DND-41 (cell line): Measurements from ENCODE around the gene ARMC10.

Experiments used
- ATAC-seq: fragments of 200-7000 bp; cut with Tn5 transposase; 3 replicates; pipeline ENCODE4 v1.9.1; 2021; ENCODE audit warnings: low read depth; ENCODE audit not compliant: insufficient read depth
- DNase-seq: peaks from one replicate; pipeline ENCODE4 v3.0.0-alpha.2; 2020
- H2AFZ ChIP-seq: 2 replicates; pipeline ENCODE4 v1.6.0; 2012; ENCODE audit warnings: low read depth, low read length
- H3K27ac ChIP-seq: 2 replicates; pipeline ENCODE4 v1.5.1; 2012; ENCODE audit warnings: low read length, inconsistent platforms
- H3K27me3 ChIP-seq: fragments of 200-600 bp; sonication (generic); 2 replicates; pipeline ENCODE4 v1.6.0; 2012; ENCODE audit warnings: low read length, mild to moderate bottlenecking, inconsistent platforms; ENCODE audit not compliant: insufficient read depth, poor library complexity
- H3K36me3 ChIP-seq: 2 replicates; pipeline ENCODE4 v1.5.1; 2012; ENCODE audit warnings: low read length, inconsistent platforms; ENCODE audit not compliant: insufficient read depth
- H3K4me1 ChIP-seq: 2 replicates; pipeline ENCODE4 v1.5.1; 2012; ENCODE audit warnings: mild to moderate bottlenecking, low read length; ENCODE audit not compliant: insufficient read depth
- H3K4me2 ChIP-seq: 2 replicates; pipeline ENCODE4 v1.6.0; 2012; ENCODE audit warnings: mild to moderate bottlenecking, moderate library complexity, low read length, inconsistent platforms; ENCODE audit not compliant: insufficient read depth
- H3K4me3 ChIP-seq, 2 experiments: fragments of 200-600 bp in 1 of 2; shearing (Covaris generic) in 1 of 2; 2 replicates each; pipeline ENCODE4 v1.5.1; 2012 to 2016; ENCODE audit warnings: inconsistent platforms in 2 of 2, low read length in 2 of 2, mild to moderate bottlenecking in 2 of 2, low read depth in 1 of 2, moderate library complexity in 1 of 2
- H3K79me2 ChIP-seq: 2 replicates; pipeline ENCODE4 v1.6.0; 2012; ENCODE audit warnings: low read length, inconsistent platforms; ENCODE audit not compliant: insufficient read depth
- H3K9ac ChIP-seq: 2 replicates; pipeline ENCODE4 v1.6.0; 2012; ENCODE audit warnings: low read depth, mild to moderate bottlenecking, inconsistent platforms, low read length, moderate library complexity
- H3K9me3 ChIP-seq: 2 replicates; pipeline ENCODE4 v1.5.1; 2012; ENCODE audit warnings: low read length, moderate library complexity, mild to moderate bottlenecking, inconsistent platforms; ENCODE audit not compliant: insufficient read depth, severe bottlenecking
- H4K20me1 ChIP-seq: 2 replicates; pipeline ENCODE4 v1.6.0; 2012; ENCODE audit warnings: low read length; ENCODE audit not compliant: insufficient read depth
- EZH2 ChIP-seq: IDR thresholded peaks from 3 replicates; pipeline ENCODE4 v1.6.1; 2012; ENCODE audit warnings: borderline replicate concordance, low read depth, mild to moderate bottlenecking, moderate library complexity, low read length, inconsistent platforms; ENCODE audit not compliant: severe bottlenecking
- TF ChIP-seq, protein P1 (sequence below): IDR thresholded peaks from 2 replicates; pipeline ENCODE4 v1.5.1; 2012; ENCODE audit warnings: borderline replicate concordance, low read length, moderate library complexity, mild to moderate bottlenecking; ENCODE audit not compliant: poor library complexity, severe bottlenecking; ENCODE audit errors: extremely low read depth

Gene ARMC10

DNA sequence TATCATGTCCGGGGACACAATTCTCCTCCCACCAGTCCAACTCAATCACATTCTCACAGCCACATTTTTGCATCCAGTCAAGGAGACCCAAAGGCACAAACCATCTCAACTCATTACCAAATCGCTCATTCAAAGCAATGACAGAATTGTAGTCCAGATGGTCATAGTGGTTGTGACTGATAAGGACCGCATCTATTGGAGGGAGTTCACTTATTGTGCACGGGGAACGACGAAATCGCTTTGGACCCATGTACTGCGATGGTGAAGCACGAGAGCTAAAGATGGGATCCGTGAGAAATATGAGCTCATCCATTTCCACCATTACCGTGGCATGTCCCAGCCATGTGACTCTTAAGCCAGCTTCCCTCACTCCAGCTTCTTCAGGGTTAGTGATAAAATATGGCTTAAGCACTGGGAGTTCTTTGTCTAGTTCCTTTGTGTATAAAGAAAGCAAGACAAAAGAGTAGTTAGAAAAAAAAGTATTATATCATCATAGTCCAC, 44.9 kb downstream of the ARMC10 start:
- Histone ChIP-seq H3K27me3 (no peaks in the 10 kb centered on the region), H3K4me3 (no peak overlapping the region), H3K4me1 (no peaks in the 10 kb centered on the region), H4K20me1 (no peaks in the 10 kb centered on the region), H3K9ac (no peak overlapping the region), H3K27ac (no peak overlapping the region), H3K36me3 (peaks cover 53% of the 10 kb centered on the region), H3K9me3 (no peaks in the 10 kb centered on the region), H3K4me2 (no peak overlapping the region), H3K79me2 (no peaks in the 10 kb centered on the region), H2AFZ (no peak overlapping the region)
- no peak for ATAC-seq
- DNase-seq = no peak
- TF ChIP-seq, protein P1, sequence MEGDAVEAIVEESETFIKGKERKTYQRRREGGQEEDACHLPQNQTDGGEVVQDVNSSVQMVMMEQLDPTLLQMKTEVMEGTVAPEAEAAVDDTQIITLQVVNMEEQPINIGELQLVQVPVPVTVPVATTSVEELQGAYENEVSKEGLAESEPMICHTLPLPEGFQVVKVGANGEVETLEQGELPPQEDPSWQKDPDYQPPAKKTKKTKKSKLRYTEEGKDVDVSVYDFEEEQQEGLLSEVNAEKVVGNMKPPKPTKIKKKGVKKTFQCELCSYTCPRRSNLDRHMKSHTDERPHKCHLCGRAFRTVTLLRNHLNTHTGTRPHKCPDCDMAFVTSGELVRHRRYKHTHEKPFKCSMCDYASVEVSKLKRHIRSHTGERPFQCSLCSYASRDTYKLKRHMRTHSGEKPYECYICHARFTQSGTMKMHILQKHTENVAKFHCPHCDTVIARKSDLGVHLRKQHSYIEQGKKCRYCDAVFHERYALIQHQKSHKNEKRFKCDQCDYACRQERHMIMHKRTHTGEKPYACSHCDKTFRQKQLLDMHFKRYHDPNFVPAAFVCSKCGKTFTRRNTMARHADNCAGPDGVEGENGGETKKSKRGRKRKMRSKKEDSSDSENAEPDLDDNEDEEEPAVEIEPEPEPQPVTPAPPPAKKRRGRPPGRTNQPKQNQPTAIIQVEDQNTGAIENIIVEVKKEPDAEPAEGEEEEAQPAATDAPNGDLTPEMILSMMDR = no peak

GRCh38 chr7:103120362-103120761, 45.4 kb downstream of the ARMC10 start:
- DNase-seq = no peak
- no peaks in the 10 kb centered on the region for H3K79me2 ChIP-seq
- H3K4me1 ChIP-seq = no peaks in the 10 kb centered on the region
- TF ChIP-seq, protein P1 = no peak
- TF ChIP-seq EZH2 = no peak
- no peak overlapping the region for H2AFZ ChIP-seq
- H4K20me1 ChIP-seq = no peaks in the 10 kb centered on the region
- no peak overlapping the region for H3K4me3 ChIP-seq
- H3K9me3 ChIP-seq = no peaks in the 10 kb centered on the region
- H3K27ac ChIP-seq = no peak overlapping the region
- H3K36me3 ChIP-seq = peaks cover 51% of the 10 kb centered on the region
- no peaks in the 10 kb centered on the region for H3K27me3 ChIP-seq
- no peak for ATAC-seq
- no peak overlapping the region for H3K9ac ChIP-seq
- no peak overlapping the region for H3K4me2 ChIP-seq

DNA sequence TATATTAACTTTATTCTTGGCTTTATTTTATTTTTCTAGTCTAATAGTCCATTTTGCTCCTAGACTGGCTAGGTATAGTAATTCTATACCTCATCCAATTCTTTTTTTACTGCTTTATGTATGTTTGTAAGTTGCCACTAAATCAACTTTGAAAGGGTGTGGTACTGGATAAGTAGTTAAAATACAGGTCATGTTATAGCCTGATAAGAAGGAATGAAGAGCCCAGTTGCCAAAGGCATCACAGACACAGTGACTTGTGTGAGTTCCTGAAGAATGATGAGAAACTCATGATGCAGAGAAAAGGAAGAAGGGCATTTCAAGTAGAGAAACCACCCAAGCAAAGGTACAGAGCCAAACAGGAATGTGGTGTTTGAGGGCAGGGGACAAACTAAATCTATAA, 46.7 kb downstream of the ARMC10 start:
- no peak for DNase-seq
- H3K9ac ChIP-seq = no peak overlapping the region
- H3K9me3 ChIP-seq = no peaks in the 10 kb centered on the region
- ATAC-seq = no peak
- no peaks in the 10 kb centered on the region for H4K20me1 ChIP-seq
- no peaks in the 10 kb centered on the region for H3K4me1 ChIP-seq
- no peak overlapping the region for H3K4me2 ChIP-seq
- H3K27me3 ChIP-seq = no peaks in the 10 kb centered on the region
- peaks cover 56% of the 10 kb centered on the region for H3K36me3 ChIP-seq
- no peak overlapping the region for H3K4me3 ChIP-seq
- no peak overlapping the region for H2AFZ ChIP-seq
- TF ChIP-seq, protein P1 = no peak
- TF ChIP-seq EZH2 = no peak
- no peak overlapping the region for H3K27ac ChIP-seq
- H3K79me2 ChIP-seq = no peaks in the 10 kb centered on the region; the same call in 1 of the 2 replicates

- Histone ChIP-seq H3K79me2 (no peaks in the 10 kb centered on the region; the same call in 1 of the 2 replicates), H2AFZ (no peak overlapping the region), H3K27me3 (no peaks in the 10 kb centered on the region), H3K36me3 (peaks cover 66% of the 10 kb centered on the region), H3K9ac (no peak overlapping the region), H3K4me2 (no peak overlapping the region), H3K9me3 (no peaks in the 10 kb centered on the region), H3K4me3 (no peak overlapping the region), H3K4me1 (no peaks in the 10 kb centered on the region), H3K27ac (no peak overlapping the region), H4K20me1 (no peaks in the 10 kb centered on the region)
- DNase-seq = no peak
- TF ChIP-seq, protein P1 = no peak
- no peak for TF ChIP-seq EZH2
- no peak for ATAC-seq
Measured at GRCh38 chr7:103123529-103123928, 48.6 kb downstream of the ARMC10 start.
